ENCODE measurements around the gene ALKAL2. TPM values are rescaled to one million over a fixed set of nuclear protein-coding genes. Genes with fewer than 3 reads are reported as not detected.

Gene ALKAL2
- total and polyA plus RNA-seq, 10 of the 15 experiments (the other 5 are each of a cell fraction or from before 2014, with no cell fraction given), result 0.11 to 0.29 (median 0.11) TPM; not detected in 7

DNA sequence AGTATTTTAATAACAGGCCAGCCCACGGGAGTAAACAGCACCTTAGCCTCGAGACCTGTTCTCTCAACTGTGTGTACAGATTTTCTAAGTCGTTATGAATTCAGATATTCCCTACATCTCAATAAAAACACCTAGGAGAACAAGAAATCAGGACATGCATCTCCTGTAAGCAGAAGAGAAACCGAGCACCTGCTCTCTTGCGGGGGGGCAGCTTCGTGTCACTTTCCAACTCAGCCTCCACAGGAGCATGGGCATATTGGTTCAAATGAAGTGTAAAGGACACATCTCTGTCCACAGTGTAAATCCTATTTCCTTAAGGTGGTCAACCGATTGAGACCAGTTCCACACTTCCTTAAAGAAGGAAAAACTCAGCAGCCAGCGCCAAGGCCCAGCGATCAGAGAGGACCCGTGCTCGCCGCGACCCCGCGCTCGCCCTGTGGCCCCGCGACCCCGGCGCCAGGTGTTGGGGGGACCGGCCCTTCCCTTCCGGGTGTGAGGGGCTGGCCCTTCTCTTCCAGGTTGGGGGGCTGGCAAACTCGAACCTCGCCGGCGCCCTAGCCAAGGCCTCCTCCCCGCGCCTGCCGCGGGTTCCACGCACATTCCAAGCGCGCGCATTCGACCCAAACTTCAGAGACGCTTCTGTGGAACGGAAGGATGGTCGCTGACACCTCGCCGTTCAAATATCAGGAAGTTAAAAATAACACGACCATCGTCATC lies 24.7 kb downstream of the ALKAL2 start:
- CTCF ChIA-PET, result interaction anchor here (0.5 to 1.5 kb wide), 2 partner anchors 23 to 240 kb away, joined by 3 to 4 read pairs; no protein-coding TSS in a partner anchor

More for the DNA sequence above, 24.7 kb downstream of the ALKAL2 start:
- Histone ChIP-seq H3K9me3 (replicated peaks; ENCODE audit: control insufficient read depth, insufficient read depth, low read length) (peaks cover 4% of the 10 kb centered on the region; the same call in 1 of the 3 replicates), H2AFZ (ENCODE audit: control insufficient read depth, low read depth, low read length) (no peak overlapping the region; the same call in 1 of the 2 replicates), H4K20me1 (ENCODE audit: control insufficient read depth, insufficient read depth) (no peaks in the 10 kb centered on the region), H3K4me1 (ENCODE audit: control insufficient read depth, insufficient read depth, low read length) (no peaks in the 10 kb centered on the region; the same call in 1 of the 2 replicates), H3K36me3 (ENCODE audit: control insufficient read depth in 2 of 2, insufficient read depth in 2 of 2, low read length in 1 of 2) (no peaks in the 10 kb centered on the region), H3K4me2 (ENCODE audit: control insufficient read depth, insufficient read depth) (peak overlapping the region; percentile 72), H3K27ac (ENCODE audit: control insufficient read depth, insufficient read depth) (no peak overlapping the region), H3K27me3 (replicated peaks in 1 of 2; ENCODE audit: control insufficient read depth in 2 of 2, insufficient read depth in 2 of 2, low read length in 1 of 2) (no peaks in the 10 kb centered on the region), H3K9ac (ENCODE audit: control insufficient read depth, insufficient read depth, low read length) (no peak overlapping the region), H3K4me3 (peak overlapping the region; percentile 99), H3K79me2 (ENCODE audit: control insufficient read depth, insufficient read depth, low read length) (peaks cover 35% of the 10 kb centered on the region)
- POLR2A ChIA-PET, result no interaction called here
- intact Hi-C loops (cut with micrococcal nuclease; ENCODE audit: unreplicated experiment) (no loop called here), in situ Hi-C loops (cut with MboI) (no loop called here)
- RAD21 ChIA-PET (ENCODE audit: unreplicated experiment), result interaction anchor here (1.1 kb wide), 1 partner anchor 17 kb away, joined by 4 read pairs; no protein-coding TSS in a partner anchor
- TF ChIP-seq POLR2A (IDR thresholded peaks at IDR 0.05; ENCODE audit: low read depth, low read length), result no peak
- TF ChIP-seq HDGF (IDR thresholded peaks at IDR 0.05), result no peak
- no peak for TF ChIP-seq RB1 (IDR thresholded peaks at IDR 0.05; ENCODE audit: borderline replicate concordance)
- TF ChIP-seq EGR1 (IDR thresholded peaks at IDR 0.05; ENCODE audit: borderline replicate concordance in 1 of 2, low read depth in 2 of 2, low read length in 2 of 2), result no peak
- TF ChIP-seq RAD51 (IDR thresholded peaks at IDR 0.05), result no peak
- TF ChIP-seq LARP7 (IDR thresholded peaks at IDR 0.05), result no peak
- no peak for TF ChIP-seq ZNF217 (IDR thresholded peaks at IDR 0.05)
- TF ChIP-seq TARDBP (IDR thresholded peaks at IDR 0.05; ENCODE audit: borderline replicate concordance), result no peak
- TF ChIP-seq NFYB (IDR thresholded peaks at IDR 0.05; ENCODE audit: insufficient read depth, low read depth, low read length), result no peak
- TF ChIP-seq, protein P1, sequence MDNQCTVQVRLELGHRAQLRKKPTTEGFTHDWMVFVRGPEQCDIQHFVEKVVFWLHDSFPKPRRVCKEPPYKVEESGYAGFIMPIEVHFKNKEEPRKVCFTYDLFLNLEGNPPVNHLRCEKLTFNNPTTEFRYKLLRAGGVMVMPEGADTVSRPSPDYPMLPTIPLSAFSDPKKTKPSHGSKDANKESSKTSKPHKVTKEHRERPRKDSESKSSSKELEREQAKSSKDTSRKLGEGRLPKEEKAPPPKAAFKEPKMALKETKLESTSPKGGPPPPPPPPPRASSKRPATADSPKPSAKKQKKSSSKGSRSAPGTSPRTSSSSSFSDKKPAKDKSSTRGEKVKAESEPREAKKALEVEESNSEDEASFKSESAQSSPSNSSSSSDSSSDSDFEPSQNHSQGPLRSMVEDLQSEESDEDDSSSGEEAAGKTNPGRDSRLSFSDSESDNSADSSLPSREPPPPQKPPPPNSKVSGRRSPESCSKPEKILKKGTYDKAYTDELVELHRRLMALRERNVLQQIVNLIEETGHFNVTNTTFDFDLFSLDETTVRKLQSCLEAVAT (IDR thresholded peaks at IDR 0.05), result no peak
- TF ChIP-seq HDAC6 (IDR thresholded peaks at IDR 0.05; ENCODE audit: unreplicated experiment), result no peak
- TF ChIP-seq CHD2 (IDR thresholded peaks at IDR 0.05; ENCODE audit: borderline replicate concordance, low read depth, low read length), result no peak
- no peak for TF ChIP-seq GATAD2B (conservative IDR thresholded peaks at IDR 0.05; ENCODE audit: low read depth)
- WGBS (ENCODE audit: insufficient coverage, insufficient replicate concordance, low lambda C conversion rate, missing lambda C conversion rate), result 86% methylated on average over 42 of the region's 42 CpGs
- ATAC-seq (no peak), DNase-seq (ENCODE audit: low read depth, low spot score) (no peak), FAIRE-seq (no peak)
- SMC1A ChIA-PET (ENCODE audit: uncharacterized antibody, unreplicated experiment), result interaction anchor here (1.9 kb wide), 1 partner anchor 13 kb away, joined by 5 read pairs; no protein-coding TSS in a partner anchor
- BruUV-seq (replicated peaks), result no TSS peak

Data from GM12878 (cell line).